ENCODE results near the gene TBC1D2B.

DNA sequence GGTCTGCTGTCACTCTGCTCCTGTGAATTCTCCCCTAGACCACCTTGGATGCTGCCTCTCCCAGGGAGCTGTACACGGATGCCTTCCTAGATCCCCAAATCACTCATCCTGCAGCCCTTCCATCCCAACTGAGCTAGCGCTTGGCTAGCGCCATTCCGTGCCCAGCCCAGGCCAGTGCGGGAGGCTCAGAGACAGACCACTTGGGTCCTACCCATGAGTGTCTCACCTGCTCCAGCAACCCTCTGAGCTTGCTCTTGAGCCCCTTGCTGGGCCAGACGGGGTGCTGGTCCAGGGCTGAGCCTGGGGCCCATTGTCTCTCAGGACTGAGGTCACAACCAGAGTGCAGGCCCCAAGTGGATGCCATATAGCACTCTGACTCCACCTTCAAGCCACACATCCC lies 32.6 kb upstream of the TBC1D2B start:
- TF ChIP-seq GATA2 (IDR thresholded peaks at IDR 0.05; ENCODE audit: low read depth, low read length) = no peak
- TF ChIP-seq GATA3 (IDR thresholded peaks at IDR 0.05; ENCODE audit: low read depth, low read length) = no peak
